Measurements from ENCODE around the gene DDX20.

Gene DDX20

GRCh38 chr1:111734426-111734825 is 21.3 kb upstream of the DDX20 start:
- Histone ChIP-seq H4K20me1 (ENCODE audit: low read depth, low read length) (no peaks in the 10 kb centered on the region), H3K9ac (ENCODE audit: low read length) (no peak overlapping the region), H3K4me3 (ENCODE audit: insufficient read depth, low read length, poor library complexity, severe bottlenecking) (no peak overlapping the region), H3K9me3 (ENCODE audit: insufficient read depth, low read length) (no peaks in the 10 kb centered on the region), H2AFZ (ENCODE audit: low read depth, low read length, severe bottlenecking) (no peak overlapping the region), H3K4me2 (ENCODE audit: low read depth, low read length, poor library complexity, severe bottlenecking) (no peak overlapping the region), H3K27ac (ENCODE audit: low read depth, low read length) (no peak overlapping the region), H3K79me2 (ENCODE audit: insufficient read depth, low read length) (no peaks in the 10 kb centered on the region), H3K27me3 (ENCODE audit: low read length) (no peaks in the 10 kb centered on the region), H3F3A (ENCODE audit: insufficient read depth) (no peaks in the 10 kb centered on the region), H3K36me3 (ENCODE audit: low read length) (no peaks in the 10 kb centered on the region; the same call in 1 of the 2 replicates), H3K9me2 (replicated peaks; ENCODE audit: insufficient read depth, low read length) (no peaks in the 10 kb centered on the region)
- TF ChIP-seq EZH2phosphoT487 (conservative IDR thresholded peaks at IDR 0.05; ENCODE audit: low read length), result no peak
- TF ChIP-seq, protein P1, sequence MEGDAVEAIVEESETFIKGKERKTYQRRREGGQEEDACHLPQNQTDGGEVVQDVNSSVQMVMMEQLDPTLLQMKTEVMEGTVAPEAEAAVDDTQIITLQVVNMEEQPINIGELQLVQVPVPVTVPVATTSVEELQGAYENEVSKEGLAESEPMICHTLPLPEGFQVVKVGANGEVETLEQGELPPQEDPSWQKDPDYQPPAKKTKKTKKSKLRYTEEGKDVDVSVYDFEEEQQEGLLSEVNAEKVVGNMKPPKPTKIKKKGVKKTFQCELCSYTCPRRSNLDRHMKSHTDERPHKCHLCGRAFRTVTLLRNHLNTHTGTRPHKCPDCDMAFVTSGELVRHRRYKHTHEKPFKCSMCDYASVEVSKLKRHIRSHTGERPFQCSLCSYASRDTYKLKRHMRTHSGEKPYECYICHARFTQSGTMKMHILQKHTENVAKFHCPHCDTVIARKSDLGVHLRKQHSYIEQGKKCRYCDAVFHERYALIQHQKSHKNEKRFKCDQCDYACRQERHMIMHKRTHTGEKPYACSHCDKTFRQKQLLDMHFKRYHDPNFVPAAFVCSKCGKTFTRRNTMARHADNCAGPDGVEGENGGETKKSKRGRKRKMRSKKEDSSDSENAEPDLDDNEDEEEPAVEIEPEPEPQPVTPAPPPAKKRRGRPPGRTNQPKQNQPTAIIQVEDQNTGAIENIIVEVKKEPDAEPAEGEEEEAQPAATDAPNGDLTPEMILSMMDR (IDR thresholded peaks at IDR 0.05; ENCODE audit: insufficient read depth, low read length, poor library complexity, severe bottlenecking), result no peak

GRCh38 chr1:111734856-111735255 is 20.8 kb upstream of the DDX20 start:
- no peak overlapping the region for H3K4me3 ChIP-seq (ENCODE audit: insufficient read depth, low read length, poor library complexity, severe bottlenecking)
- H3F3A ChIP-seq (ENCODE audit: insufficient read depth), result no peaks in the 10 kb centered on the region
- H3K79me2 ChIP-seq (ENCODE audit: insufficient read depth, low read length), result no peaks in the 10 kb centered on the region
- TF ChIP-seq, protein P1 (IDR thresholded peaks at IDR 0.05; ENCODE audit: insufficient read depth, low read length, poor library complexity, severe bottlenecking), result no peak
- no peak for TF ChIP-seq EZH2phosphoT487 (conservative IDR thresholded peaks at IDR 0.05; ENCODE audit: low read length)
- H3K36me3 ChIP-seq (ENCODE audit: low read length), result no peaks in the 10 kb centered on the region; the same call in 1 of the 2 replicates
- no peak overlapping the region for H2AFZ ChIP-seq (ENCODE audit: low read depth, low read length, severe bottlenecking)
- no peak overlapping the region for H3K27ac ChIP-seq (ENCODE audit: low read depth, low read length)
- H3K9me3 ChIP-seq (ENCODE audit: insufficient read depth, low read length), result no peaks in the 10 kb centered on the region
- no peak overlapping the region for H3K4me2 ChIP-seq (ENCODE audit: low read depth, low read length, poor library complexity, severe bottlenecking)
- no peaks in the 10 kb centered on the region for H3K9me2 ChIP-seq (replicated peaks; ENCODE audit: insufficient read depth, low read length)
- H4K20me1 ChIP-seq (ENCODE audit: low read depth, low read length), result no peaks in the 10 kb centered on the region
- no peak overlapping the region for H3K9ac ChIP-seq (ENCODE audit: low read length)
- no peaks in the 10 kb centered on the region for H3K27me3 ChIP-seq (ENCODE audit: low read length)

GRCh38 chr1:111735321-111735720 is 20.4 kb upstream of the DDX20 start:
- Histone ChIP-seq H3K27me3 (ENCODE audit: low read length) (no peaks in the 10 kb centered on the region), H3K9me3 (ENCODE audit: insufficient read depth, low read length) (no peaks in the 10 kb centered on the region), H3K36me3 (ENCODE audit: low read length) (no peaks in the 10 kb centered on the region; the same call in 1 of the 2 replicates), H3K9ac (ENCODE audit: low read length) (no peak overlapping the region), H3F3A (ENCODE audit: insufficient read depth) (no peaks in the 10 kb centered on the region), H3K4me2 (ENCODE audit: low read depth, low read length, poor library complexity, severe bottlenecking) (no peak overlapping the region), H3K4me3 (ENCODE audit: insufficient read depth, low read length, poor library complexity, severe bottlenecking) (no peak overlapping the region), H4K20me1 (ENCODE audit: low read depth, low read length) (no peaks in the 10 kb centered on the region), H3K79me2 (ENCODE audit: insufficient read depth, low read length) (no peaks in the 10 kb centered on the region), H2AFZ (ENCODE audit: low read depth, low read length, severe bottlenecking) (no peak overlapping the region), H3K9me2 (replicated peaks; ENCODE audit: insufficient read depth, low read length) (no peaks in the 10 kb centered on the region), H3K27ac (ENCODE audit: low read depth, low read length) (no peak overlapping the region)
- TF ChIP-seq EZH2phosphoT487 (conservative IDR thresholded peaks at IDR 0.05; ENCODE audit: low read length), result no peak
- TF ChIP-seq, protein P1 (IDR thresholded peaks at IDR 0.05; ENCODE audit: insufficient read depth, low read length, poor library complexity, severe bottlenecking), result no peak

All from SU-DHL-6 (cell line).